H1 (cell line): ENCODE measurements around the gene SH3RF2. TPM values are rescaled to one million over a fixed set of nuclear protein-coding genes. Genes with fewer than 3 reads are reported as not detected.

Experiments used
- CTCF ChIA-PET: fragments of 300-600 bp; sonication (Branson Sonifier 250); formaldehyde crosslinking; loops from one replicate; lab custom pipeline; 2021; ENCODE audit not compliant: partially characterized antibody; lab: Charles Lee
- POLR2A ChIA-PET: fragments of 300-600 bp; sonication (Branson Sonifier 250); formaldehyde crosslinking; loops from one replicate; lab custom pipeline; 2021; ENCODE audit warnings: inconsistent platforms; ENCODE audit not compliant: partially characterized antibody; lab: Charles Lee
- DNase-seq, 2 experiments: peaks; one replicate each; pipeline versions ENCODE4 v3.0.0 to v3.0.0-alpha.2; 2010 to 2022; ENCODE audit warnings: low spot score in 2 of 2, low read depth in 1 of 2, mixed read lengths in 1 of 2
- FAIRE-seq: peaks from 2 replicates; lab custom pipeline; 2011; peaks lifted over from hg19 to GRCh38; lab: Jason Lieb, UNC
- H2AFZ ChIP-seq: 2 replicates; pipeline ENCODE4 v1.8.1; 2012; ENCODE audit warnings: low read length, inconsistent platforms
- H2AK5ac ChIP-seq: 2 replicates; pipeline ENCODE4 v1.6.1; 2013; ENCODE audit warnings: low read depth, low read length
- H2BK120ac ChIP-seq: replicated peaks from 2 replicates; pipeline ENCODE3; 2013; ENCODE audit warnings: low read depth, low read length, inconsistent platforms
- H2BK12ac ChIP-seq: 2 replicates; pipeline ENCODE4 v1.6.1; 2013; ENCODE audit warnings: low read depth, low read length
- H2BK15ac ChIP-seq: 2 replicates; pipeline ENCODE4 v1.6.1; 2013; ENCODE audit warnings: low read length
- H2BK20ac ChIP-seq: 2 replicates; pipeline ENCODE4 v1.6.1; 2013; ENCODE audit warnings: low read length
- H2BK5ac ChIP-seq: 2 replicates; pipeline ENCODE4 v1.6.1; 2013; ENCODE audit warnings: low read depth, low read length
- H3K14ac ChIP-seq: 2 replicates; pipeline ENCODE4 v1.6.1; 2013; ENCODE audit warnings: inconsistent platforms; ENCODE audit not compliant: insufficient read length
- H3K18ac ChIP-seq: 2 replicates; pipeline ENCODE4 v1.6.1; 2013; ENCODE audit warnings: low read length; ENCODE audit errors: extremely low read depth
- H3K23ac ChIP-seq: 2 replicates; pipeline ENCODE4 v1.6.1; 2013; ENCODE audit warnings: inconsistent platforms; ENCODE audit not compliant: insufficient read length
- H3K23me2 ChIP-seq: 2 replicates; pipeline ENCODE4 v1.6.1; 2013; ENCODE audit warnings: low read depth, low read length
- H3K27ac ChIP-seq: 2 replicates; pipeline ENCODE4 v1.6.1; 2011; ENCODE audit warnings: low read depth, low read length, inconsistent platforms
- H3K27me3 ChIP-seq, 4 experiments: replicated peaks in 1 of 4; 1 replicate in 1 of 4; 2 replicates in 3 of 4; pipeline versions ENCODE4 v1.6.1 to v1.8.1; 2011 to 2013; ENCODE audit warnings: low read length in 3 of 4, mild to moderate bottlenecking in 3 of 4, inconsistent platforms in 2 of 4, mixed read lengths in 2 of 4, moderate library complexity in 1 of 4; ENCODE audit not compliant: control insufficient read depth in 3 of 4, insufficient read depth in 3 of 4; ENCODE audit errors: extremely low read depth in 1 of 4
- H3K36me3 ChIP-seq, 4 experiments: 2 replicates each; pipeline versions ENCODE4 v1.6.1 to v1.8.1; 2011 to 2013; ENCODE audit warnings: mild to moderate bottlenecking in 4 of 4, low read length in 3 of 4, moderate library complexity in 2 of 4, control low read depth in 1 of 4, inconsistent platforms in 1 of 4; ENCODE audit not compliant: insufficient read depth in 4 of 4, control insufficient read depth in 2 of 4
- H3K4ac ChIP-seq: replicated peaks from 2 replicates; pipeline ENCODE3; 2013; ENCODE audit warnings: low read length, low read depth, mixed read lengths, inconsistent platforms; ENCODE audit not compliant: insufficient read length
- H3K4me1 ChIP-seq, 4 experiments: replicated peaks in 1 of 4; 1 replicate in 1 of 4; 2 replicates in 3 of 4; pipeline versions ENCODE4 v1.6.1 to v1.8.1; 2011 to 2013; ENCODE audit warnings: low read length in 3 of 4, inconsistent platforms in 2 of 4, mixed read lengths in 1 of 4; ENCODE audit not compliant: insufficient read depth in 4 of 4, control insufficient read depth in 3 of 4
- H3K4me2 ChIP-seq, 2 experiments: 2 replicates each; pipeline versions ENCODE4 v1.6.1 to v1.8.1; 2011 to 2013; ENCODE audit warnings: low read depth in 2 of 2, low read length in 2 of 2, control low read depth in 1 of 2, inconsistent platforms in 1 of 2, mild to moderate bottlenecking in 1 of 2; ENCODE audit not compliant: insufficient read depth in 1 of 2
- H3K4me3 ChIP-seq, 4 experiments: fragments of 200-600, 300-600 bp in 1 of 4; sonication (generic), shearing (Covaris generic), sonication (Bioruptor Twin) in 1 of 4; 2 replicates each; pipeline versions ENCODE4 v1.5.1 to v1.8.1; 2011 to 2016; ENCODE audit warnings: low read length in 4 of 4, low read depth in 3 of 4, control low read depth in 2 of 4, inconsistent platforms in 2 of 4, mild to moderate bottlenecking in 2 of 4, mixed read lengths in 1 of 4, moderate library complexity in 1 of 4; ENCODE audit not compliant: insufficient read depth in 2 of 4; ENCODE audit errors: extremely low read depth in 1 of 4
- H3K56ac ChIP-seq: replicated peaks from 2 replicates; pipeline ENCODE3; 2013; ENCODE audit warnings: low read depth, mild to moderate bottlenecking, mixed read lengths, low read length, inconsistent platforms; ENCODE audit not compliant: insufficient read length
- H3K79me1 ChIP-seq: 2 replicates; pipeline ENCODE4 v1.6.1; 2013; ENCODE audit warnings: low read depth, low read length, control low read depth
- H3K79me2 ChIP-seq, 2 experiments: 2 replicates each; pipeline versions ENCODE4 v1.6.1 to v1.8.1; 2012 to 2013; ENCODE audit warnings: low read length in 2 of 2, mild to moderate bottlenecking in 2 of 2, inconsistent platforms in 1 of 2; ENCODE audit not compliant: insufficient read depth in 2 of 2, control insufficient read depth in 1 of 2
- H3K9ac ChIP-seq, 4 experiments: replicated peaks in 1 of 4; 1 replicate in 1 of 4; 2 replicates in 3 of 4; pipeline versions ENCODE4 v1.6.1 to v1.8.1; 2011 to 2013; ENCODE audit warnings: low read depth in 3 of 4, low read length in 3 of 4, control low read depth in 2 of 4, mild to moderate bottlenecking in 2 of 4, moderate library complexity in 2 of 4, inconsistent platforms in 1 of 4; ENCODE audit errors: extremely low read depth in 1 of 4
- H3K9me3 ChIP-seq, 2 experiments: 2 replicates each; pipeline versions ENCODE4 v1.6.1 to v1.8.1; 2012 to 2013; ENCODE audit warnings: mild to moderate bottlenecking in 2 of 2, moderate library complexity in 2 of 2, control low read depth in 1 of 2, inconsistent platforms in 1 of 2, low read depth in 1 of 2, low read length in 1 of 2, mixed read lengths in 1 of 2; ENCODE audit not compliant: insufficient read depth in 2 of 2
- H4K20me1 ChIP-seq, 2 experiments: replicated peaks in 1 of 2; 2 replicates each; pipeline versions ENCODE3 to v1.8.1; 2011 to 2013; ENCODE audit warnings: inconsistent platforms in 2 of 2, low read length in 2 of 2, mild to moderate bottlenecking in 1 of 2; ENCODE audit not compliant: insufficient read depth in 2 of 2, control insufficient read depth in 1 of 2
- H4K5ac ChIP-seq: 2 replicates; pipeline ENCODE4 v1.6.1; 2013; ENCODE audit warnings: low read length, low read depth, mixed read lengths, inconsistent platforms; ENCODE audit not compliant: insufficient read length
- H4K8ac ChIP-seq: 2 replicates; pipeline ENCODE4 v1.8.0; 2013; ENCODE audit warnings: mild to moderate bottlenecking, moderate library complexity, low read length, inconsistent platforms; ENCODE audit not compliant: insufficient read depth; ENCODE audit errors: extremely low read depth
- H4K91ac ChIP-seq: replicated peaks from 2 replicates; pipeline ENCODE3; 2013; ENCODE audit warnings: low read length, mixed read lengths, inconsistent platforms; ENCODE audit not compliant: insufficient read length
- CHD2 ChIP-seq: IDR thresholded peaks from 2 replicates; pipeline ENCODE4 v1.6.1; 2012; ENCODE audit warnings: low read length, improper control_type of control experiment
- NANOG ChIP-seq: IDR thresholded peaks from 2 replicates; pipeline ENCODE4 v1.6.1; 2011; ENCODE audit warnings: low read length, low read depth, mild to moderate bottlenecking, inconsistent platforms; ENCODE audit not compliant: insufficient read depth, poor library complexity, severe bottlenecking
- POLR2A ChIP-seq, 2 experiments: IDR thresholded peaks; 1 replicate in 1 of 2; 2 replicates in 1 of 2; pipeline ENCODE4 v1.6.1; 2011; ENCODE audit warnings: low read depth in 2 of 2, low read length in 2 of 2, mild to moderate bottlenecking in 2 of 2; ENCODE audit errors: control extremely low read depth in 1 of 2
- WGBS, 2 experiments: shearing (Covaris generic) in 1 of 2; methylation state at CpG; one replicate each; pipeline versions ENCODE4 v1.1.6 to v1.1.7; 2013 to 2015; ENCODE audit warnings: low lambda C conversion rate in 2 of 2, mixed read lengths in 2 of 2, inconsistent platforms in 1 of 2, low coverage in 1 of 2, missing lambda C conversion rate in 1 of 2; ENCODE audit not compliant: insufficient replicate concordance in 2 of 2, insufficient coverage in 1 of 2, insufficient read length in 1 of 2; ENCODE audit errors: extremely low coverage in 1 of 2, missing lambda C conversion rate in 1 of 2; 5-methylcytosine and 5-hydroxymethylcytosine counted together
- polyA plus RNA-seq, 7 experiments: library from polyadenylated mRNA; depleted of rRNA in 3 of 7; stranded (reverse) in 5 of 7; unstranded in 2 of 7; fragments of >200 nt in 5 of 7; fragments of 200-250 nt in 2 of 7; gene quantifications; 1 replicate in 5 of 7; 2 replicates in 1 of 7; 4 replicates in 1 of 7; pipeline versions ENCODE4 v1.2.1 to v1.2.3, GENCODE V29; 2011 to 2013; ENCODE audit warnings: missing spikeins in 2 of 7, mixed read lengths in 2 of 7
- total RNA-seq: library from RNA; stranded (reverse); fragmentation: NEBNext Ultra II Directional; extraction: Animal tissue kit (Norgen Biotek cat#: 25700); gene quantifications from 2 replicates; pipeline ENCODE4 v1.2.1, GENCODE V29; 2021

Gene SH3RF2
- total and polyA plus RNA-seq, 2 of the 8 experiments (the other 6 are each of a cell fraction or from before 2014, with no cell fraction given), result 0.80 to 0.95 TPM

DNA sequence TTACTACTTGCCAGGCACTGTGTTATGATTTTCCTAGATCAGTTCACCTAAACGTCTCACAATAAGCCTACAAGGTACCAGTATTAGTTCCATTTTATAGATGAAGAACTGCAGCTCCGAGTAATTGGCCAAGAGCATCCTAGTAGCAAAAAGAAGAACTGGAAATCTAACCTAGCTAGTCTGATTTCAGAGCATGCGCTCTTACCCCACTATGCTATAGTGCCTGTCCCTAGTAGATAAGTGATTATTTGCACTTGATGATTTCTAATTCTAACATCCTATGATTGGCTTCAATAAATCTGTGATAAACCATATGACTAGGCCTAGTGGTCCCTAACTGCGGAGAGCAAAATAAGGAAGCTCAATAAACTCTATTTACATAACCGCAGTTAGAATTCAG lies 176.1 kb downstream of the SH3RF2 start:
- H3K14ac ChIP-seq, result no peak overlapping the region
- H2AFZ ChIP-seq, result no peak overlapping the region
- no peak overlapping the region for H3K4ac ChIP-seq
- no peak for FAIRE-seq
- H4K20me1 ChIP-seq, result peaks cover 0 to 3% of the 10 kb centered on the region in 2 experiments
- H2BK5ac ChIP-seq, result no peak overlapping the region
- H3K27me3 ChIP-seq, result no peaks in the 10 kb centered on the region
- H4K8ac ChIP-seq, result no peak overlapping the region
- H2BK20ac ChIP-seq, result no peak overlapping the region
- 81% methylated on average over 5 of the region's 5 CpGs; no CpG with 5 or more reads in 1 of the 2 experiments for WGBS, 2 experiments
- peaks cover 5 to 53% (median 17%) of the 10 kb centered on the region in 4 experiments for H3K36me3 ChIP-seq
- H4K5ac ChIP-seq, result no peak overlapping the region
- no peaks in the 10 kb centered on the region for H3K79me2 ChIP-seq
- no peak overlapping the region for H3K18ac ChIP-seq
- H3K56ac ChIP-seq, result no peak overlapping the region
- no peak overlapping the region for H3K27ac ChIP-seq
- H3K9me3 ChIP-seq, result no peaks in the 10 kb centered on the region
- no peak overlapping the region for H2AK5ac ChIP-seq
- H3K23ac ChIP-seq, result no peak overlapping the region
- no peak overlapping the region for H3K4me2 ChIP-seq
- no peak overlapping the region for H2BK15ac ChIP-seq
- TF ChIP-seq POLR2A (IDR thresholded peaks at IDR 0.05; ENCODE audit: control extremely low read depth in 1 of 2, low read depth in 2 of 2, low read length in 2 of 2) (0 out of 3 replicates have a peak, but pooled peaks of 1 of the 2 experiments have one; percentile 36), NANOG (no peak), CHD2 (no peak)
- POLR2A ChIA-PET, result interaction anchor here (0.6 to 2.1 kb wide), 8 partner anchors 8 to 102 kb away, joined by 3 to 7 read pairs (median 3); no protein-coding TSS in a partner anchor
- CTCF ChIA-PET, result interaction anchor here (0.6 to 1.3 kb wide), 5 partner anchors 8 to 225 kb away, joined by 3 to 4 read pairs (median 3); no protein-coding TSS in a partner anchor
- H3K23me2 ChIP-seq, result no peaks in the 10 kb centered on the region
- H2BK12ac ChIP-seq, result no peak overlapping the region
- no peaks in the 10 kb centered on the region for H3K79me1 ChIP-seq
- no peaks in the 10 kb centered on the region for H3K4me1 ChIP-seq
- H2BK120ac ChIP-seq, result no peak overlapping the region
- no peak overlapping the region for H3K9ac ChIP-seq
- no peak overlapping the region for H3K4me3 ChIP-seq
- H4K91ac ChIP-seq, result no peak overlapping the region
- no peak for DNase-seq

Other genes with a start within 250 kb of the SH3RF2 start
- gene PRELID2, start 101.2 kb upstream of the SH3RF2 start, total RNA-seq, result 7.5 and 7.8 TPM in 2 replicates
- 2.1 and 2.2 TPM in 2 replicates for gene PRELID2, start 101.2 kb upstream of the SH3RF2 start, polyA plus RNA-seq (2011; rRNA removed)
- not detected in 2 replicates for gene GRXCR2, start 63.6 kb upstream of the SH3RF2 start, total RNA-seq
- not detected in 2 replicates for gene GRXCR2, start 63.6 kb upstream of the SH3RF2 start, polyA plus RNA-seq (2011; rRNA removed)
- 0.92 TPM in 1 of 2 replicates, not detected in the other for gene PLAC8L1, start 169.0 kb downstream of the SH3RF2 start, total RNA-seq
- gene PLAC8L1, start 169.0 kb downstream of the SH3RF2 start, polyA plus RNA-seq (2011; rRNA removed), result 0.42 and 0.99 TPM in 2 replicates
- 283 and 316 TPM in 2 replicates for gene LARS1, start 246.1 kb downstream of the SH3RF2 start, total RNA-seq
- gene LARS1, start 246.1 kb downstream of the SH3RF2 start, polyA plus RNA-seq (2011; rRNA removed), result 24.2 and 31.7 TPM in 2 replicates